ENCODE data around the gene CBLN1.

GRCh38 chr16:49292413-49292812, 10.8 kb upstream of the CBLN1 start:
- no peak for TF ChIP-seq CTCF (IDR thresholded peaks at IDR 0.05 in 4 of 5, conservative IDR thresholded peaks at IDR 0.05 in 1 of 5)
- no peak for TF ChIP-seq POLR2A (IDR thresholded peaks at IDR 0.05)
